GM19240 (cell line): ENCODE results near the gene ZNF695.
"Not testable (repeated sequence)": the region's sequence is repeated elsewhere in the genome, so short reads cannot be mapped to it uniquely, and the experiment has no call there.

Experiments
- DNase-seq: peaks from one replicate; pipeline ENCODE4 v3.0.0; 2011; ENCODE audit warnings: low spot score; ENCODE audit not compliant: insufficient read length

The ZNF695 gene

DNA sequence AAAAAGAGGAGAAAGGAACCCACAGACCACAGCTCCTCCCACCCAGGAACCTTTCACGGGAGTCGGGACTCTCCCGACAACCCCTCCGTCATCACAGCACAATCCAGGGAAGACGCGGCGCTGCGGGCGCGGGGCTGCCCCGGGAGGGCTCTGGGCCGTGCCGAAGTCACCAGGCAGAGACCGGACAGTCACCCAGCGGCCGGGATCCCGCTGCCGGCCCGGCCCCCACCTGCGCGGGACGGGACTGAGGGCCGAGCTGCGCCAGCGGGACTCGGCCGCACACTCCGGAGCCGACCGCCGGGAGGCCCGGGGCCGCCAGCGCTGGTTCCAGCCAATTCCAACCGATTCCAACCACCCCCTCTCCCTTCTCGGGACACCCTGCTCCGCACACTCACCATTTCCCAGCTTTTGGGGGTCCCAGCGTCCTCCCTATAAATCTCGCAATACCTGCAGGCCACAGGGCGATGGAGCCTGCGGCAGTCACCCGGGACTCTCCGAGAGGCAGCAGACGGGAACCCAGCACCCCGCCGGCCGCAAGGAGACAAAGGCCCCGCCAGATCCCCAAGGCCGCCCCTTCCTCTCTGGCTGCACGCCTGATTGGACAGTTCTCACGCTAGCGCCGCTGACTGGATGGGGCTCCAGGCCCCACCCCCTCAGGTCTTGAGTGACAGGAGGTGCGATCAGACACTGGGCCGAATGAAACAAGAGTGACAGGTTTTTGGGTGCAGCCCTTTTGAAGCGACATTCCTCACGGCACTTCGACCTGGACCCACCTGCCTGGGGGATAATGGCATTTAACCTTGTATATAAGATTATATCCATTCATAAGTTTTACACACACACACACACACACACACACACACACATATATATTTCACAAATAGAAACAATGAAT lies at the start of gene ZNF695:
Gene ZNF695 (minus strand): TSS at position 547 of the 895 bp plus-strand sequence. CDS start 149 bp downstream, at position 398.
- DNase-seq: peak; percentile 77

DNA sequence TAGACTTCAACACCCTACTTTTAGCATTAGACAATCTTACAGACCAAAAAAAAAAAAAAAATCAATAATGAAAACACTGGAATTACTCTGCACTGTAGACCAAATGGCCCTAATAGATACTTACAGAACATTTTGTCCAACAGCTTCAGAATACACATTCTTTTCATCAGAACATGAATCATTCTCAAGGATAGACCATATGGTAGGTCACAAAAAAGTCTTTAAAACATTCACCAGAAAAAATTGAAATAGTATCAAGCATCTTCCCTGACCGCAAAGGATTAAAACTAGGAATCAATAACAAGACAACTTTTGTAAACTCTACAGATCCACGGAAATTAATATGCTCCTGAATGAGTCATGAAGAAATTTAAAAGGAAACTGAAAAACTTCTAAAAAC lies 48.2 kb upstream of the ZNF695 start:
- DNase-seq: no peak

DNA sequence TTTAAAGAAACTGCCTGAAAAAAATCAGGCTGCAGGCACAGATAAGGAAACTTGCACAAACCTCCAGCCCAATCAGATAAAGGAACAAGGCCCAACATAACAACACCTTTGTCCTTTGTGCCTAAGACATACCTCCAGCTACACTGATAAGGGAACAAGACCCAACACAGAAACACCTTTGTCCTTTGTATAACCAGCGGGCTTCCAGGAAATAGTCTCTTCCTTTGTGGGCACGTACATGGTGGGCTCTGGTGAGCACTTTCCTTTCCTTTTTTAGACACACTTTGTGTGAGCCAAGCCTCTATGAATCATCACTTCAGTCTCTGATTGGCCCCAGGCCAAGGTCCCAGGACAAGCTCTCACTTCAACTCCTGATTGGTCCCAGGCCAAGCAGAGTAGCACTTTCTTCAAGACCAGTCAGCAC lies 47.1 kb upstream of the ZNF695 start:
- no peak for DNase-seq

DNA sequence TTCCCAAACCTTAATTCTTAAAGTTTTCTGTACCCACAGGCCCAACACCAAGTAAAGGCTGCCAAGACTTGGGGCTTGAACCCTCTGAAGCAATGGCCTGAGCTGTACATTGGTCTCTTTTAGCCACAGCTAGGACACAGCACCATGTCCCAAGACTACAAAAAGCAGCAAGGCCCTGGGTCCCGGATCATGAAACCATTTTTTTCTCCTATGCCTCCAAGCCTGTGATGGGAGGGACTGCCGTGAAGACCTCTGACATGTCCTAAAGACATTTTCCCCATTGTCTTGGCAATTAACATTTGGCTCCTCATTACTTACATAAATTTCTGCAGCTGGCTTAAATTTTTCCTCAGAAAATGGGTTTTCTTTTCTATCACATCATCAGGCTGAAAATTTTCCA lies 39.8 kb upstream of the ZNF695 start:
- no peak for DNase-seq

DNA sequence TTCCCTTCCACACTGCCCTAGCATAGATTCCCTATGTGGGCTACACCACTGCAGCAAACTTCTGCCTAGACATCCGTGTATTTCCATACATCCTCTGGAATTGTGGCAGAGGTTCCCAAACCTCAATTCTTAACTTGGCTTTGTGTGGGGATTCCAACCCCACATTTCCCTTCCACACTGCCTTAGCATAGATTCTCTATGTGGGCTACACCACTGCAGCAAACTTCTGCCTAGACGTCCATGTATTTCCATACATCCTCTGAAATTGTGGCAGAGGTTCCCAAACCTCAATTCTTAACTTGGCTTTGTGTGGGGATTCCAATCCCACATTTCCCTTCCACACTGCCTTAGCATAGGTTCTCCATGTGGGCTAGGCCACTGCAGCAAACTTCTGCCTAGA lies 39.4 kb upstream of the ZNF695 start:
- no peak for DNase-seq

DNA sequence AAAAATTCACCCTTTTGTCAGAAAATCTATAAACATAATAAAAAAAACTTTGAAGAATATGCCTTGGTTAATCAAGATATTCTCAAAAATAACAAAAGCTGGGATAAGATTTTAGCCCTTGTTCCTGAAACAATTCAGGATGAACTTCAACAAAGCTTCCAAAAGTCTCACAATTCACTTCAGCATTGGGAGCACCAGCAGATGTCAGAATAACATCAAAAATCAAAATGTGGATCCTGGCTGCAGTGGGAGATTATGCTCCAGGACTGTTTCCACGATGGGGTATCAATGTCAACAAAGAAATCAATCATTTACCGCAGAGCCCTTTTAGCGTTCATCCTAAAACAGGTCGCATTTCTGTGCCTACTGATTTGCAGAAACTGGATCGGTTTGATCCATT lies 35.5 kb upstream of the ZNF695 start:
- DNase-seq: no peak

DNA sequence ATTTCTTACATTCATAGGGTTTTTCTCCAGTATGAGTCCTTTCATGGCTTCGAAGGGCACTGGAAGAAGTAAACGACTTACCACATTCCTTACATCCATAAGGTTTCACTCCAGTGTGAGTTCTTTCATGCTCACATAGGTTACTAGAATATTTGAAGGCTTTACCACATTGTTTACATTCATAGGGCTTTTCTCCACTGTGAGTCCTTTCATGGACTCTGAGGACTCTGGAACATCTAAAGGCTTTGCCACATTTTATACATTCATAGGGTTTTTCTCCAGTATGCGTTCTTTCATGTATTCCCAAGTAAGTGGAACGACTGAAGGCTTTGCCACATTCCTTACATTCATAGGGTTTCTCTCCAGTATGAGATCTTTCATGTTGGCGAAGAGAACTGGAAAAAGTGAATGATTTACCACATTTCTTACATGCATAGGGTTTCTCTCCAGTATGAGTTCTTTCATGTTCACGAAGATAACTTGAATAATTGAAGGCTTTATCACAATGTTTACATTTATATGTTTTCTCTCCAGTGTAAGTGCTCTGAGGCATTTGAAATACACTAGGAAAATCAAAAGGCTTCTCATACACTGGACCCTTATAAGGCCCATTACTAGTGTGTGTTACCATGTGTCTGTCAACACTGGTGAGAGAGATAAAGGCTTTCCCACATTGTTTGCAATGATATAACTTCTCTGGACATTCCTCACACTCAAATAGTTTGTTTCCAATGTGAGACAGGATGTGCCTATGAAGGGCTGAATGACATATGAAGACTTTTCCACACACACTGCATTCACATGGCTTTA lies 29.9 kb upstream of the ZNF695 start:
- no peak for DNase-seq

DNA sequence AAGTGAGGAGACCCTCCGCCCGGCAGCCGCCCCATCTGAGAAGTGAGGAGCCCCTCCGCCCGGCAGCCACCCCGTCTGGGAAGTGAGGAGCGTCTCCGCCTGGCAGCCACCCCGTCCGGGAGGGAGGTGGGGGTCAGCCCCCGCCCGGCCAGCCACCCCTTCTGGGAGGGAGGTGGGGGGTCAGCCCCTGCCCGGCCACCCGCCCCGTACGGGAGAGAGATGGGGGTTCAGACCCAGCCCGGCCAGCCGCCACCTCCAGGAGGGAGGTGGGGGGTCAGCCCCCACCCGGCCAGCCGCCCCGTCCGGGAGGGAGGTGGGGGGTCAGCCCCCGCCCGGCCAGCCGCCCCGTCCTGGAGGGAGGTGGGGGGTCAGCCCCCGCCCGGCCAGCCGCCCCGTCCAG lies 24.4 kb upstream of the ZNF695 start:
- DNase-seq: not testable (repeated sequence)

DNA sequence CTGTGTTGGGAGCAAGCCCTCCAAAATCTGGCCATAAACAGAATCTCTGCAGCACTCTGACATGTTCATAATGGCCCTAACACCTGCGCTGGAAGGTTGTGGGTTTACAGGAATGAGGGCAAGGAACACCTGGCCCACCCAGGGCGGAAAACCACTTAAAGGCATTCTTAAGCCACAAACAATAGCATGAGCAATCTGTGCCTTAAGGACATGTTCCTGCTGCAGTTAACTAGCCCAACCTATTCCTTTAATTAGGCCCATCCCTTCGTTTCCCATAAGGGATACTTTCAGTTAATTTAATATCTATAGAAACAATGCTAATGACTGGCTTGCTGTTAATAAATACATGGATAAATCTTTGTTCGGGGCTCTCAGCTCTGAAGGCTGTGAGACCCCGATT lies 16.8 kb upstream of the ZNF695 start:
- DNase-seq: not testable (repeated sequence)

DNA sequence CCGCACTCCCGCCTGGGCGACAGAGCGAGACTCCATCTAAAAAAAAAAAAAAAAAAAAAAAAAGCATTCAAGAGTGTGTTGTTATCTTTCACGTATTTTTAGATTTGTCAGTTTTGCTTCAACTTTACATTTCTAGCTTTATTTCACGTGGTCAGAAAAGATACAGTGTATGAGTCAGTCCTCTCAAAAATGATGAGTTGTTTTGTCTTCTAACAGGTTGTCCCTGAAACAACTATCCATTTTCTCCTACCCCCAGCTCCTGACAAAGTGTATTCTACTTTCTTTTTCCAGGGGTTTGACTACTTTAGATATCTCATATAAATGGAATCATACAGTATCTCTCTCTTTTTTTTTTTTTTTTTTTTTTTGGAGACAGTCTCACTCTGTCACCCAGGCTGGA lies 5.5 kb upstream of the ZNF695 start:
- no peak for DNase-seq

DNA sequence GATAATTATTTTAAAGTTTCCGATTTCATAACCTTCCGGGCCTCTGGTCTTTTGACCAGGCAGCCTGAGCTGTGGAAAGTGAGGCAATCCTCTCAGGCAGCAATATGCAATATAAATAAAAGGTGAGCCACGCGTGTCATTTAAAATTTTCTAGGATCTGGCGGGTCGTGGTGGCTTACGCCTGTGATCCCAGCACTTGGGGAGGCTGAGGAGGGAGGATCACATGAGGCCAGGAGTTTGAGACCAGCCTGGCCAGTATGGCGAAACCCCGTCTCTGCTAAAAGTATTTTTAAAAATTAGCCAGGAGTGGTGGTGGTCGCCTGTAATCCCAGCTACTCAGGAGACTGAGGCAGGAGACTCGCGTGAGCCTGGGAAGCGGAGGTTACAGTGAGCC lies 546 bp upstream of the ZNF695 start:
- no peak for DNase-seq

DNA sequence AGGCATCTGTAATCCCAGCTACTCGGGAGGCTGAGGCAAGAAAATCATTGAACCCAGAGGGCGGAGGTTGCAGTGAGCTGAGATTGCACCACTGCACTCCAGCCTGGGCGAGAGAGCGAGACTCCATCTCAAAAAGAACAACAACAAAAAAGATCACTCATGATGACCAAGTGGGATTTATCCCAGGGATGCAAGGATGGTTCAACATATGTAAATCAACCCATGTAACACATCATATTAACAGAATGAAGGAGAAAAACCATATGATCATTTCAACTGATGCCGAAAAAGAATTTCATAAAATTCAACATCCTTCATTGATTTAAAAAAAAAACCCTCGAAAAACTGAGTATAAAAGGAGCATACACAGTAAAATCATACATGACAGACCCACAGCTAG lies 3.8 kb downstream of the ZNF695 start:
- not testable (repeated sequence) for DNase-seq

DNA sequence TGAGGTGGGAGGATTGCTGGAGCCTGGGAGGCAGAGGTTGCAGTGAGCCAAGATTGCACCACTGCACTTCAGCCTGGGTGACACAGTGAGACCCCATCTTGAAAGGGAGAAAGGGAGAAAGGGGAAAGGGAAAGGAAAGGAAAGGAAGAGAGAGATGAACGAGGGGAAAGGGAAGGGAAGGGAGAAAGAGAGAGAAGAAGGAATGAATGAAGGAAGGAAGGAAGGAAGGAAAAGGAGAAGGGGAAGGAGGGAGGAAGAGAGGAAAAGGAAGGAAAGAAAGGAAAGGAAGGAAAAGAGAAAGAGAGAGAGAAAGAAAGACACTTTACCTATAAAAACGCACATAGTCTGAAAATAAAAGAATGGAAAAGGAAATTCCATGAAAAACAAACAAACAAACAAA lies 18.0 kb downstream of the ZNF695 start:
- no peak for DNase-seq

DNA sequence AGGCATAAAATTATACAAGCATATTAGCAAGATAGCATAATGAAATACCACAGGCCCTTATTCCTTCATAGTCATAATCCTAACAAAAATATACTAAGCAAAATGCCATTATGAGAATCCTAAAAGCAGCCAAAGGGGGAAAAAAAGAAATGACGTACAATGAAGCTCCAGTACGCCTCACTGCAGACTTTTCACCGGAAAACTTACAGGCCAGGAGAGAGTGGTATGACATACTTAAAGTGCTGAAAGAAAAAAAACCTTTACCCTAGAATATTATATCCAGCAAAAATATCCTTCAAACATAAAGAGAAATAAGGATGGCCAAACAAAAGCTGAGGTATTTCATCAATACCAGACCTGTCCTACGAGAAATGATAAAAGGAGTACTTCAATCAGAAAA lies 19.5 kb downstream of the ZNF695 start:
- no peak for DNase-seq

DNA sequence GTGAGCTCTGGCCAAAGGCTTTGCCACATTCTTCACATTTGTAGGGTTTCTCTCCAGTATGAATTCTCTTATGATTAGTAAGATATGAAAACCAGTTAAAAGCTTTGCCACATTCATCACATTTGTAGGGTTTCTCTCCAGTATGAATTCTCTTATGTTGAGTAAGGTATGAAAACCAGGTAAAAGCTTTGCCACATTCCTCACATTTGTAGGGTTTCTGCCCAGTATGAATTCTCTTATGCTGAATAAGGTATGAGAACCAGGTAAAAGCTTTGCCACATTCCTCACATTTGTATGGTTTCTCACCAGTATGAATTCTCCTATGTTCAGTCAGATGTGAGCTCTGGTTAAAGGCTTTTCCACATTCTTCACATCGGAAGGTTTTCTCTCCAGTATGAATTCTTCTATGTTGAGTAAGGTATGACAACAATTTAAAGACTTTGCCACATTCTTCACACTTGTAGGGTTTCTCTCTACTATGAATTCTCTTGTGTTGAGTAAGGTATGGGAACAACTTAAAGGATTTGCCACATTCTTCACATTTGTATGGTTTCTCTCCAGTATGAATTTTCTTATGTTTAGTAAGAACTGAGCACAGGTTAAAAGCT lies 20.7 kb downstream of the ZNF695 start:
- DNase-seq: no peak

DNA sequence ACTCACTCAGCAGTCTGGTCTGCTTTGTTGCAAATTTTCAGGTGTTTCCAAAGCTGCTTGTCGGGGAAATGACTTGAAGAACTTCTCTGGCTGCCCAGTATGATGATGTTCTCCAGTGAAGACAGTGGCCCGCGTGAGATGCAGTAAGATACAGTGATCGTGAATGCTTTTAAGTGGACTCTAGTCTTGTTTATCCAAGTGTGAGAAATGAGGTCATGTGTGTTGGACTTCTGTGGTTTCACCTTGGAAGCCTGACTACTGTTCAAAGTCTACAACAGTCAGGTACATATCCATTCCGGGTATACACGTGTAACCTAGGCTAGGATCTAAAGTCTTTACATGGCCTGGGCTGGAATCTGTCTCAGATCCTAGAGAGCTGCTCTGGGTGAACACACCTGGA lies 29.1 kb downstream of the ZNF695 start:
- DNase-seq: no peak

DNA sequence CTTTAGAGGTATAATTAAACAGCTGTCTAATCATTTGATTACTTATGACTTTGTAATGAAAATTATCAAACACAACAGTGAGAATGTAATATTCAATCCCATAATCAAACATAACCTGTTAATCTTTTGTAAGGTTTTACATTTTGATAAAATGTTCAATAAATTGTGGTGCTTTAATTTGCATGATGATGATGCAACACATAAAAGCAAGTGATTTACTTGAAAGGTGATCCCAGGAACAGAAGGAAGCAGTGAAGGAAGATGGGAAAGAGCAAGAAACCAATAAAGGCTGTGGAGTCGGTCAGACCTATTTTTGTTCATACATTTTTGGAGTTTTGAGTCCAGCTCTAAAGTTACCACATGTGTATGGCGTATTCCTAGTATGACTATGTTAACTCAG lies 29.6 kb downstream of the ZNF695 start:
- DNase-seq: no peak

DNA sequence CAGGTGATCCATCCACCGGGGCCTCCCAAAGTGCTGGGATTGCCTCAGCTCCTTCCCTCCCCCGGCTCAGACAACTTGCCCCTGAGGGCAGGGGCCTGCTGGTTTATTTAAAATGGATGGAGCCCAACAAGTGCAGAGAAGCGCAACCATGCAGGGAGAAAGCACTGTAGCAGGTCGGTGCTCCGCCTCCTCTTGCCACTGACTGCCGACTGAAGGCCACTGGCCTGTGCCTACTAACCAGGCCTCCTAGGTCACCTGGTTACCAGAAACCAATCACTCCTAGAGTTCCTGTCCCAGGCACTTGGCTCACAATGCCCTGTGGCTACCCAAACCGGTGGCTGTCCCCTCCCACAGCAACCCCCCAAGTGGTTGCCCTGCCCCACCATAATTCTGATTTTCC lies 35.9 kb downstream of the ZNF695 start:
- no peak for DNase-seq

DNA sequence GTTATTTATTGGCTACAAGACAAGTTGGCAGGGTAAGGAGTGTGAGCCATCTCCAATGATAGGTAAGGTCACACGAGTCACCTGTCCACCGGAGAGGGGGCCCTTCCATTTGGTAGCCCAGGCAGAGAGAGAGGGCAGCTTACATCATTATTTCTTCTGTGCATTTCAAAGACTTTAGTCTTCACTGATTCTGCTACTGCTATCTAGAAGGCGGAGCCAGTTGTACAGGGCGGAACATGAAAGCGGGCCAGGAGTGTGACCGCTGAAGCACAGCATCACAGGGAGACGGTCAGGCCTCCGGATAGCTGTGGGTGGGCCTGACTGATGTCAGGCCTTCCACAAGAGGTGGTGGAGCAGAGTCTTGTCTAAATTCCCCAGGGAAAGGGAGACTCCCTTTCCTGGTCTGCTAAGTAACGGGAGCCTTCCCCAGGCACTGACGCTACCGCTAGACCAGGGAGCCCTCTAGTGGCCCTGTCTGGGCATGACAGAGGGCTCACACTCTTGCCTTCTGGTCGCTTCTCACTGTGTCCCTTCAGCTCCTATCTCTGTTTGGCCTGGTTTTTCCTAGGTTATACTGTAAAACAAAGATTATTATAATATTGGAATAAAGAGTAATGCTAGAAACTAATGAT lies 36.7 kb downstream of the ZNF695 start:
- DNase-seq: no peak

DNA sequence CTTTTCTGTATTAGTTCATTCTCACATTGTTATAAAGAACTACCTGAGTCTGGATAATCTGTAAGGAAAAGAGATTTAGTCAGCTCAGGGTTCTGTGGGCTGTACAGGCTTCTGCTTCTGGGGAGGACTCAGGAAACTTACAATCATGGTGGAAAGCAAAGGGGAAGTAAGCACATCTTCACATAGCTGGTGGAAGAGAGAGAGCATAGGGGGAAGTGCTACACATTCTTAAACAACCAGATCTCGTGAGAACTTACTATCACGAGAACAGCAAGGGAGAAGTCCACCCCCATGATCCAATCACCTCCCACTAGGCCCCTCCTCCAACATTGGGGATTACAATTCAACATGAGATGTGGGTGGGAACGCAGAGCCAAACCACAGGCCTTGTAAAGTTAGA lies 38.2 kb downstream of the ZNF695 start:
- no peak for DNase-seq

DNA sequence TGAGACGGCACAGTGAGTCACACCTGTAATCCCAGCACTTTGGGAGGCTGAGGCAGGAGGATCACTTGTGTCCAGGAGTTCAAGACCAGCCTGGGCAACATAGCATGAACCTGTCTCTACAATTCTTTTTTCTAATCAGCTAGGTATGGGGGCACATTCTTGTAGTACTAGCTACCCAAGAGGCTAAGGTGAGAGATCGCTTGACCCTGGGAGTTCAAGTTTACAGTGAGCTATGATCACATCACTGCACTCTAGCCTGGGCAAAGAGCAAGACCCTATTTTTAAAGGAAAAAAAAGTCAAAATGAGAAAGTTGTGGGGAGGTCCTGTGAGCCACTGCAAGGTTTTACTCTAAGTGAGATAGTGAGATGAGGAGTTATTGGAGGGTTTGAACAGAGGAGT lies 41.4 kb downstream of the ZNF695 start:
- DNase-seq: no peak
